GM19193 (cell line): ENCODE data around the gene CALN1.

ENCODE experiments used
- POLR2A ChIP-seq: IDR thresholded peaks from 4 replicates; pipeline ENCODE4 v1.6.1; 2011; ENCODE audit not compliant: insufficient read depth, insufficient read length; ENCODE audit errors: extremely low read depth

The CALN1 gene

DNA sequence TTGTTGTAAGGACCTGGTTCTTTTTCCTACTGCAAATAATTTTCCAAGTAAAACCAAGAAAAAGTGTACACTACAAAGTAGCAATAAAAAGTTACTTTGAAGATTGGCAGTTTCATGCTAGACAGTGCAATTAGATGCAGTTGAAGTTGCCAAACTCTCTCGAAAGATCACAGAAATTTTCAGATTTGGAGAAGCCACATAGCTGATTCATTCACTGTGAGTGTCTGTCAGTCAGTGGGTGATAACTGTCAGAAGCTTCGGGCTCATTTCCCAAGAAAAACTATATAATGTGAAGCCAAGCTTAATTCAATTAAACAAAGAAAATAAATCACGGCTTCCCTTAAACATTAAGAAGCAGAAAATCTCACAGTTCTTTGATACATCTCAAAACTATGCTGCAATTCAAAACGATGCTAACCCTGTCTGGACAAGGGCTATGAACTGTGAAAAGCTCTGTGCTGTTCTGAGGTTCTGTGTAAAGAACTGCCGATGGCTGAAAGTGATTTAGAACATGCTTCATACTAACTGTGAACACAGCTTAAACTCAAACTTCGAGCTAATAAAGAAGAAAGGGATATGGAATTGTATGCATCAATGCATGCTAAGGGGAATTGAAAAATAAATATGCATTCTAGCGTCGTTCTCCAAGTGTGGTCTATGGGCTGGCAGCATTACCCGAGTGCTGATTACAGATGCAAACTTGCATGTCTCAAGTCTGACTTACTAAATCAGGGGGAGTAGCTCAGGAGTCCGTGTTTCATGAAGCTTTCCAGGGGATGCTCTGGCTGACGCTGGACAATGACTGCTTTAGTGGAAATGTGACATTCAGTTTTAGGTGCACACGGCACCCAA lies 557.4 kb downstream of the CALN1 start:
- no peak for TF ChIP-seq POLR2A

- TF ChIP-seq POLR2A, result no peak
Observed at GRCh38 chr7:71851776-71852498, 560.2 kb downstream of the CALN1 start.

- TF ChIP-seq POLR2A, result no peak
Observed at GRCh38 chr7:71846160-71846559, 566.0 kb downstream of the CALN1 start.

GRCh38 chr7:71843676-71844075 lies 568.5 kb downstream of the CALN1 start:
- no peak for TF ChIP-seq POLR2A

GRCh38 chr7:71842786-71843185 lies 569.4 kb downstream of the CALN1 start:
- no peak for TF ChIP-seq POLR2A

DNA sequence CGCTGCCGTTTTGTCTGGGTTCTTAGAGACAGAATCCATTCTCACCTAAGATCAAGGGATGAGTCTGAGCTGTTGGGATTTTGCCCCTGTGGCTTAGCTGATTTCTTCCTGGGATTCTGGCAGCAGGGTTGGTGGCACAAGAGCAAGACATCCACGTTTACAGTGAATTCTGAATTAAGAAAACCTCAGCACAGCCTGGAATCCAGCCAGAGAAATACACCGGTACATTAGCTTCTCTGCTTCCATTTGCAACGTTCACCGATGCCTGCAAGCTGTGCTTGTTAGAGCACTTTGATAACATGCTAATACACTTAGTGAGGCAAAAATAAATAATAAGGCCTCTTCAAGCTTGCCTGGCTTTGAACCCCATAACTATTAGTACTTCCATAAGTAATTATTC lies 569.8 kb downstream of the CALN1 start:
- TF ChIP-seq POLR2A, result no peak

- TF ChIP-seq POLR2A, result no peak
Observed at GRCh38 chr7:71835056-71835455, 577.1 kb downstream of the CALN1 start.

DNA sequence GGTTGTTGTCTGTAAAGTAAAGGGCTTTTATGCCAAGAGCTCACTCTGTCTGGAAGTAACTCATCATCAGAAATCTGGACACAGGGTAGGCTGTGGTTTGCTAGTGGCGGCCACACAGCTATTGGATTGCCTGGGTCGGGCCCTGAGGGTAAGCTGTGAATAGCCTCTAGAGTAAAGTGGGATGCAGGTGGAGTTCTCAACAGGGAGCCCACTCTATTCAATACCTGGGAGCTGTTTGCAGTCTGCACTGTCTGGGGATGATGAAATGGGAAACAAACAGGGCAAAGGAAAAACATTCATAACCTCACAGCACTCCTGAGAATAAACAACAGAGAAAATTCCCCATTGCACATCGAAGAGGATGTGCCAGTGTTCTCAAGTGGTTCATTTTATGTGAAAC lies 582.6 kb downstream of the CALN1 start:
- TF ChIP-seq POLR2A, result no peak

DNA sequence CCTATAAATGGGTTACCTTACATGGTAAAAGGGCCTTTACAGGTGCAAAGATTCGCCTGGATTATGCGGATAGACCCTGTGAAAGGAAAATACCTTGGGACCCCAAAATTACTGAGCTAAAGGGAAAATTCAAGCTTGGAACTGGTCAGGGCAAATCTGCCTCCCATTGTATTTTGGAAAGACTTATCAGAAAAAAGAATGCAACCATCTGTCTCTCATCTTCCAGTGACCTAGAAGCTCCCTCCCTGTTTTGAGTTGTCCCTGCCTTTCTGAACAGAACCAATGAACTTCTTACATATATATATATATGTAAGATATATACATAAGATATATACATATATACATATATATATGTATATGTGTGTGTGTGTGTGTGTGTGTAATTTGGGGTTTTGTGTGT lies 583.8 kb downstream of the CALN1 start:
- no peak for TF ChIP-seq POLR2A

- no peak for TF ChIP-seq POLR2A
Observed at GRCh38 chr7:71826141-71826540, 586.0 kb downstream of the CALN1 start.

DNA sequence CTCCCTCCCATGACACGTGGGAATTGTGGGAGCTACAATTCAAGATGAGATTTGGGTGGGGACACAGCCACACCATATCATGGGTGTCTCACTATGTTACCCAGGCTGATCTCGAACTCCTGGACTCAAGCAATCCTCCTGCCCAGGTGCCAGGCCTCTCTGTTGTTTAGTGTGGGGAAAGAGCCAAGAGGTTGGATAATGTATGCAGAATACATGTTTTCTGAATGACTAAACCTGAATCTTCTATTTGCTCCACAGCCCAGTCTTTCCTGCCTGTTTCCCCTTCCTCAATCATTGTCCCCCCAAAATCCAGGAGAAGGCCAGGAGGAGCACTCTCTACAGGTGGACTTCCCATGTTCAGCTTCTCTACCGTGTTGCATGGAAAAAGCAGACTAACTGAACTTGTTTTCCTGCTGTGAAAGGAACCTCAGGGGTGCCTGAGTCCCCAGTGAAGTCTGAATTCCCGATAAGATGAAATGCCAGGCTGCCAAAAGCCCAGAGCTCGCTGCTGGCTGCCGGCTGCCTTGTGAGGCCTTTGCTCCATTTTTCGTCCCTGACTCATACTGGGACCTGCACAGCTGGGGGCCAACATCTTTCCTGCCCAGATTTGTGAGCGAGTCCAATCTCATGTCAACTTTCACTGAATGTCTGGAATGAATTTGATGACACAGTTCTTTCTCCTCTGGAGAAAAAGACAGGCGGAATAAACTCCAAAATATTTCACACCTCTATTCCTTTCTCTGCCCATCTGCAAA lies 588.0 kb downstream of the CALN1 start:
- TF ChIP-seq POLR2A, result no peak

- TF ChIP-seq POLR2A, result no peak
Observed at GRCh38 chr7:71817916-71818315, 594.2 kb downstream of the CALN1 start.

GRCh38 chr7:71808115-71808514 lies 604.0 kb downstream of the CALN1 start:
- no peak for TF ChIP-seq POLR2A

- TF ChIP-seq POLR2A, result no peak
Observed at GRCh38 chr7:71804256-71804655, 607.9 kb downstream of the CALN1 start.

GRCh38 chr7:71801976-71802375 lies 610.2 kb downstream of the CALN1 start:
- no peak for TF ChIP-seq POLR2A
